NCI-H774 (cell line): ENCODE results near the gene MKNK2.
"Not testable (repeated sequence)": the region's sequence is repeated elsewhere in the genome, so short reads cannot be mapped to it uniquely, and the experiment has no call there.

Source experiments
- DNase-seq: peaks from one replicate; lab custom pipeline; 2025; lab: John Stamatoyannopoulos, UW

Gene MKNK2

GRCh38 chr19:2050991-2051772 is at the start of gene MKNK2:
TSS of gene MKNK2 (minus strand) at chr19:2051244. CDS start at chr19:2050851, 393 bp downstream.
- DNase-seq: peak; percentile 85

GRCh38 chr19:2100719-2101061 is 49.6 kb upstream of the MKNK2 start:
- no peak for DNase-seq

- DNase-seq: no peak
These were observed 49.1 kb upstream of the MKNK2 start for GRCh38 chr19:2099937-2100718.

DNA sequence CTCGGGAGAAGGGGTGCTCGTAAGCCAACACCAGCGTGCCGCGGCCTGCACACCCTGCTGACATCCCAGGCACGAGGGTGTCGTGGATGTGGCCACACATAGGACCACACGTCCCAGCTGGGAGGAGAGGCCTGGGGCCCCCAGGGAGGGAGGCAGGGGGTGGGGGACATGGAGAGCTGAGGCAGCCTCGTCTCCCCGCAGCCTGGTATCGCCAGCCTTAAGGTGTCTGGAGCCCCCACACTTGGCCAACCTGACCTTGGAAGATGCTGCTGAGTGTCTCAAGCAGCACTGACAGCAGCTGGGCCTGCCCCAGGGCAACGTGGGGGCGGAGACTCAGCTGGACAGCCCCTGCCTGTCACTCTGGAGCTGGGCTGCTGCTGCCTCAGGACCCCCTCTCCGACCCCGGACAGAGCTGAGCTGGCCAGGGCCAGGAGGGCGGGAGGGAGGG is 48.0 kb upstream of the MKNK2 start:
- no peak for DNase-seq

- DNase-seq: no peak
These were observed 46.9 kb upstream of the MKNK2 start for GRCh38 chr19:2097886-2098327.

- no peak for DNase-seq
These were observed 46.3 kb upstream of the MKNK2 start for GRCh38 chr19:2097203-2097885.

DNA sequence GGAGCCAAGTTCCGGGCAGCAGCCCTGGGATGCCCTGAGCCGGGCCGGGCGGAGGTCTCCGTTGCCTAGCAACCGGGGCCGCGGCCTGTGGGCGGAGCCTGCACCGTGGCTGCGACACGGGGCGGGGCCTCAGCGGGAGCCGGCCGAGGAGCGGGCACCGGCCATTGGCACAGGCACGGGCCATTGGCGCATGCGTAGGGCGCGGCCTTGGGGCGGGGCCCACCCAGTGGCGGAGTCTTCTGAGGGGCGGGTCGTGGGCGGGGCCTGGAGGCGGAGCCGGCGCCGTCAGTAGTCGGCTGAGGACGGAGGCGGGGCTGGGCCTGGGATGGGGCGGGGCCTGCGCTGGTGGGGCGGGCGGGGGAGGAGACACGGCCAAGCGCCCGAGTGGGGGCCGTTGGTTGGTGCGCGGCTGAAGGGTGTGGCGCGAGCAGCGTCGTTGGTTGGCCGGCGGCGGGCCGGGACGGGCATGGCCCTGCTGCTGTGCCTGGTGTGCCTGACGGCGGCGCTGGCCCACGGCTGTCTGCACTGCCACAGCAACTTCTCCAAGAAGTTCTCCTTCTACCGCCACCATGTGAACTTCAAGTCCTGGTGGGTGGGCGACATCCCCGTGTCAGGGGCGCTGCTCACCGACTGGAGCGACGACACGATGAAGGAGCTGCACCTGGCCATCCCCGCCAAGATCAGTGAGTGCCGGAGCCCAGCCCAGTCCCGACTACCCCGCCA is 45.6 kb upstream of the MKNK2 start, which contains the start of gene IZUMO4:
Gene IZUMO4, plus strand, starts transcription at position 436 of the 723 bp plus-strand sequence. Its CDS starts 31 bp downstream, at position 467.
- DNase-seq: peak; percentile 94

GRCh38 chr19:2096034-2096479 is 45.0 kb upstream of the MKNK2 start, which contains the start of gene MOB3A:
TSS of gene MOB3A (minus strand) at chr19:2096326. CDS start at chr19:2078560, 17,766 bp downstream.
- DNase-seq: peak; percentile 94

- DNase-seq: not testable (repeated sequence)
These were observed 41.0 kb upstream of the MKNK2 start for GRCh38 chr19:2091926-2092525.

DNA sequence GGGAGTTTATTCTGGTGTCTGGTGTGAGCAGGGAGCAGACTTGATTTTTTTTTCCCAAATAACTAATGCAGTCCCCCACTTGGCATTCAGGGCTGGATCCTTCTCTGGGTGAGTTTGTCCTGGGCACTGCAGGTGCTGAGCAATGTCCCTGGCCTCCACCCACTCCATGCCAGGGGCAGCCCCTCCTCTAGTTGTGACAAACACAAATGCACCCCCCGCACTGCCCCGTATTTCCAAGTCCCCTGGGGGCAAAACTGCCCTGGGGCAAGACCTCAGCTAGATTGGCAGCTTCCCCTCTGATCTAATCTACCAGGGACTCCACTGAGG is 38.6 kb upstream of the MKNK2 start:
- DNase-seq: no peak

DNA sequence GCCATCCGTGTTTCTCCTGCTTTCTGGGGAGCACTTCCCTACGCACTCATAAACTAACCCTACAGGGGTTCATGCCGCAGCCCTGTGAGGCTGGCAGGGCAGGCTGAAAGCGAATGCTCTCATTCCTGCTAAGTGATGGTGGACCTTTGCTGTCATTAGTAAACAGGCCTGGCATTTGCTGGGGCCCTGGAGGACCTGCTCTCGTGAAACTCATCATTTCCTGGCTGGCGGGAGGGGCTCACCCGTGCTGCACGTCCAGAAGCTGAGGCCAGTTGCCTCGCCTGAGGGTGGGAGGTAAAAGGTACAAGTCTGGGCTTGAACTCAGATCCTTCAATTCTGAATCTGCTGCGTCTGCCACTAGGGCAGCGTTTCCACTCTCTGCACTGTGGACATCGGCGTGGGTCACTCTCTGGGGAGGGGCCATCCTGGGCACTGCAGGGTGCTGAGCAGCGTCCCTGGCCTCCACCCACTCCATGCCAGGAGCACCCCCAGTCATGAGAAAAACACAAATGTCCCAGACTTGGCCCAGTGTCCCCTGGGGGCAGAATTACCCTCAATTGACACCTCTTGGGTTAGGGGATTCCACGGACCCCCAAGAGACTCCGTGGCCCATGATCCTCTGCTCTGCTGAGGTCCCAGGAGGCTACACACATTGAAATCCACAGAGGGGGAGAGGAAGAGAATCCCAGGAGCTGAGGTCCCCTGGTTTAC is 38.1 kb upstream of the MKNK2 start:
- no peak for DNase-seq

- no peak for DNase-seq
These were observed 36.6 kb upstream of the MKNK2 start for GRCh38 chr19:2087621-2088100.

GRCh38 chr19:2086695-2087620 is 35.9 kb upstream of the MKNK2 start:
- DNase-seq: peak; percentile 41

GRCh38 chr19:2084993-2085720 is 34.1 kb upstream of the MKNK2 start:
- DNase-seq: no peak

DNA sequence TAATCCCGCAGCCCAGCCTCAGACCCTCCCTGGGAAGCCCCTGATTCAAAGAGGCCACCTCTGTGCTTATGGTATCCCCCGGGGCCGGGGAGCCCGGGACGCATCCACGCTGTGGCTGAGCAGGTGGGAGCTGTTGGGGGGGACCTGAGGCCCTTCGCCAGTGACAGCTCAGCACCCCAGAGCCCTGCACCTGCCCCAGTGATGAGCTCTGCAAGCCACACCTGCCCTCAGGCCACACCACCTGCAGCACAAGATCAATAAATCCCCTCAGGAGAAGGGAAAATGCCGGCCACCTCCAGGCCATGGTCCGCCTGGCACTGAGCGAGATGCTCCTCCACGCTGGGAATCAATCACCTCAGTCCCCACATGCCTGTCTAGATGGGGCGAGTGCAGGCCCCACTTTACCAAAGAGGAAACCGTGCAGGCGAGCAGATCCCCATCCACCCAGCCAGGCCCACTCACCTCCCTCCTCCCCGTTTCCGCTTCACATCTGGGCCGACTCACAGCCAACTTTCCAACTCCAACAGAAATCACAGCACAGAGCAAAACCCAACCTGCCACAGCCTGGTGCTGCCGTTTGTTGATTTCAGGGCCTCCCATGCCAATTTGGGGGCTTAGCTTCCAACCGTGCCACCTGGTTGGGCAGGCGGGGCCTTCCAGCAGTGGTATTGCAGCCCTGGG is 32.3 kb upstream of the MKNK2 start:
- peak; percentile 25 for DNase-seq

- DNase-seq: no peak
These were observed 31.1 kb upstream of the MKNK2 start for GRCh38 chr19:2081873-2082810.
